ENCODE measurements around the gene CMTM4. TPM values are rescaled to one million over a fixed set of nuclear protein-coding genes. Genes with fewer than 3 reads are reported as not detected.
A peak's percentile ranks its signal among the peaks of the same experiment; 100 is the strongest.

CMTM4 gene
- total and polyA plus RNA-seq, 2 of the 4 experiments (the other 2 are of a cell fraction) = 9.0 to 14.5 TPM

DNA sequence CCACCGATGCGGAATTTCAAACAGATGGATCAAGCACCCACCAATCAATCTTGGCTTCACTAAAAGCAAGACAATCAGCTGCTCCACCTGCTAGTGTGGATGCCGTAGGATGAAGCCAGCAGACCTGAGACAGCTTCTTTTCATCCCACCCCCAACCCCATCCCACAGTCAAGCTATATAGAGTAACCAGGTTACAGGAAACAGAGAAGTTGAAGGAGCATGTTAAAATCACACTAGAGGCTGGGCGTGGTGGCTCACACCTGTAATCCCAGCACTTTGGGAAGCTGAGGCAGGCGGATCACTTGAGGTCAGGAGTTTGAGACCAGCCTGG lies 37.7 kb downstream of the CMTM4 start (continued):
- TF ChIP-seq POLR2A (IDR thresholded peaks at IDR 0.05; ENCODE audit: low read depth, low read length) (no peak), FOS (IDR thresholded peaks at IDR 0.05; ENCODE audit: low read depth, low read length) (no peak), CHD1 (IDR thresholded peaks at IDR 0.05; ENCODE audit: low read depth, low read length) (no peak), SMC3 (IDR thresholded peaks at IDR 0.05; ENCODE audit: low read depth, low read length) (no peak), MAZ (IDR thresholded peaks at IDR 0.05; ENCODE audit: borderline replicate concordance, low read depth, low read length) (no peak)

- in situ Hi-C loops (cut with MboI; ENCODE audit: low sequenced_read_pairs) (no loop called here), dilution Hi-C loops (cut with HindIII; ENCODE audit: low sequenced_read_pairs, unreplicated experiment) (no loop called here), intact Hi-C loops (cut with micrococcal nuclease) (no loop called here)
- 100% methylated on average over 1 of the region's 6 CpGs; no CpG with 5 or more reads in 1 of the 2 experiments for WGBS, 2 experiments (ENCODE audit: extremely low coverage in 2 of 2, insufficient read length in 1 of 2)
- no peak overlapping the region for H4K5ac ChIP-seq (ENCODE audit: low read depth, low read length)
- H3K4me3 ChIP-seq (ENCODE audit: insufficient read depth, low read depth, low read length) = no peak overlapping the region
- ATAC-seq (ENCODE audit: low read depth) (no peak), DNase-seq (no peak)
- H2AK5ac ChIP-seq (ENCODE audit: low read depth, low read length) = 0 out of 2 replicates have a peak overlapping the region, but pooled peaks have one; percentile 25
- H3K36me3 ChIP-seq (ENCODE audit: control insufficient read depth, insufficient read depth, low read length) = no peaks in the 10 kb centered on the region
- no peak overlapping the region for H3K56ac ChIP-seq (ENCODE audit: extremely low read depth, insufficient read depth, low read length)
- H3K9me3 ChIP-seq (ENCODE audit: control insufficient read depth, insufficient read depth, low read length) = no peaks in the 10 kb centered on the region
- no peak overlapping the region for H2BK120ac ChIP-seq (ENCODE audit: low read depth, low read length)
- no peak overlapping the region for H3K14ac ChIP-seq (replicated peaks; ENCODE audit: low read depth, low read length)
- no peak overlapping the region for H4K8ac ChIP-seq (ENCODE audit: low read depth in 2 of 2, low read length in 2 of 2)
- H3K27me3 ChIP-seq (ENCODE audit: control insufficient read depth, insufficient read depth, low read length) = no peaks in the 10 kb centered on the region
- no peak overlapping the region for H2BK5ac ChIP-seq (ENCODE audit: low read depth, low read length, poor library complexity, severe bottlenecking)
- no peak overlapping the region for H3K23ac ChIP-seq (ENCODE audit: low read depth, low read length)
- H3K4me1 ChIP-seq (ENCODE audit: control insufficient read depth, insufficient read depth, low read length) = peaks cover 11% of the 10 kb centered on the region
- no peak overlapping the region for H3K18ac ChIP-seq (ENCODE audit: low read depth, low read length)
- H3K27ac ChIP-seq (ENCODE audit: insufficient read depth, low read length) = no peak overlapping the region
- no peak overlapping the region for H2AFZ ChIP-seq (replicated peaks; ENCODE audit: low read length, poor library complexity)
- H2BK15ac ChIP-seq (ENCODE audit: low read depth, low read length) = no peak overlapping the region
- no peak overlapping the region for H4K91ac ChIP-seq (ENCODE audit: insufficient read depth, low read depth, low read length)
- no TSS peak for BruUV-seq (replicated peaks)
- CTCF ChIA-PET = interaction anchor here (0.7 kb wide), 1 partner anchor 63 kb away, joined by 3 read pairs; no protein-coding TSS in a partner anchor
- H2AK9ac ChIP-seq (replicated peaks; ENCODE audit: low read depth, low read length, poor library complexity) = no peak overlapping the region
- H3K4ac ChIP-seq (ENCODE audit: low read depth, low read length) = no peak overlapping the region
- H3K4me2 ChIP-seq (ENCODE audit: low read depth, low read length) = no peak overlapping the region
- H2BK20ac ChIP-seq (ENCODE audit: low read depth, low read length) = no peak overlapping the region
- H3K9me1 ChIP-seq (ENCODE audit: insufficient read depth, low read length) = 0 out of 2 replicates have a peak, but pooled peaks cover 3% of the 10 kb centered on the region
- 0 out of 2 replicates have a peak, but pooled peaks cover 4% of the 10 kb centered on the region for H4K20me1 ChIP-seq (ENCODE audit: insufficient read depth, low read length)
- H3K79me1 ChIP-seq (ENCODE audit: low read depth in 1 of 2, low read length in 2 of 2) = peaks cover 17% of the 10 kb centered on the region in 2 experiments
- POLR2A ChIA-PET (ENCODE audit: unreplicated experiment) = no interaction called here
- no peak overlapping the region for H3K9ac ChIP-seq (ENCODE audit: low read depth, low read length)
- TF ChIP-seq RFX5 (IDR thresholded peaks at IDR 0.05; ENCODE audit: low read depth, low read length) (no peak), NFE2L2 (IDR thresholded peaks at IDR 0.05; ENCODE audit: low read depth, low read length) (no peak), MAFK (IDR thresholded peaks at IDR 0.05; ENCODE audit: low read depth, low read length) (no peak), FOS (IDR thresholded peaks at IDR 0.05; ENCODE audit: low read depth, low read length) (no peak), ELK1 (IDR thresholded peaks at IDR 0.05; ENCODE audit: borderline replicate concordance, low read depth, low read length) (no peak), POLR2A (IDR thresholded peaks at IDR 0.05; ENCODE audit: low read depth, low read length) (no peak), RAD21 (IDR thresholded peaks at IDR 0.05; ENCODE audit: low read length) (no peak), CTCF (conservative IDR thresholded peaks at IDR 0.05; ENCODE audit: low read depth, low read length) (no peak), BHLHE40 (IDR thresholded peaks at IDR 0.05; ENCODE audit: low read depth, low read length) (no peak), MXI1 (IDR thresholded peaks at IDR 0.05; ENCODE audit: borderline replicate concordance, low read depth, low read length) (no peak), MAZ (IDR thresholded peaks at IDR 0.05; ENCODE audit: borderline replicate concordance, low read depth, low read length) (no peak), CEBPB (IDR thresholded peaks at IDR 0.05; ENCODE audit: low read depth, low read length) (no peak)
Measured at GRCh38 chr16:66658143-66658859, 38.2 kb downstream of the CMTM4 start.

All from IMR-90 (cell line).